CD4-positive, alpha-beta T cell treated with Interleukin-10 for 1 hour (primary cell): Measurements from ENCODE around the gene RARG.

Source experiments
- DNase-seq: peaks from one replicate; pipeline ENCODE4 v3.0.0-alpha.2; 2020

The RARG gene

GRCh38 chr12:53231921-53232645, at the start of gene RARG:
Gene RARG (minus strand): TSS chr12:53232209. CDS start chr12:53227545, 4,664 bp downstream.
- DNase-seq, result peak; percentile 76

- DNase-seq, result no peak
Observed at GRCh38 chr12:53279888-53280498, 48.0 kb upstream of the RARG start.

GRCh38 chr12:53279283-53279869, 47.4 kb upstream of the RARG start:
- no peak for DNase-seq

GRCh38 chr12:53277981-53278380, 46.0 kb upstream of the RARG start:
- DNase-seq, result no peak

- no peak for DNase-seq
Observed at GRCh38 chr12:53276511-53276910, 44.5 kb upstream of the RARG start.

- no peak for DNase-seq
Observed at GRCh38 chr12:53274445-53274844, 42.4 kb upstream of the RARG start.

- DNase-seq, result no peak
Observed at GRCh38 chr12:53268630-53269562, 36.9 kb upstream of the RARG start.

GRCh38 chr12:53267999-53268629, 36.1 kb upstream of the RARG start, which contains the start of gene ESPL1:
Gene ESPL1 (plus strand): TSS chr12:53268299. CDS start chr12:53268767, 468 bp downstream.
- peak; percentile 86 for DNase-seq

GRCh38 chr12:53267306-53267998, 35.4 kb upstream of the RARG start:
- DNase-seq, result no peak

GRCh38 chr12:53265783-53266182, 33.8 kb upstream of the RARG start:
- no peak for DNase-seq

- no peak for DNase-seq
Observed at GRCh38 chr12:53259891-53260290, 27.9 kb upstream of the RARG start.

GRCh38 chr12:53258541-53259539, 26.8 kb upstream of the RARG start:
- no peak for DNase-seq

- DNase-seq, result no peak
Observed at GRCh38 chr12:53255996-53256395, 24.0 kb upstream of the RARG start.

GRCh38 chr12:53254816-53255545, 23.0 kb upstream of the RARG start:
- DNase-seq, result no peak

- no peak for DNase-seq
Observed at GRCh38 chr12:53253298-53253697, 21.3 kb upstream of the RARG start.

- no peak for DNase-seq
Observed at GRCh38 chr12:53252349-53252916, 20.4 kb upstream of the RARG start.

GRCh38 chr12:53251477-53252348, 19.7 kb upstream of the RARG start:
- DNase-seq, result peak; percentile 75

GRCh38 chr12:53245286-53245685, 13.3 kb upstream of the RARG start:
- DNase-seq, result no peak
